Body of pancreas (tissue), 4 donors: ENCODE results near the gene ATRN. TPM values are rescaled to one million over a fixed set of nuclear protein-coding genes. Genes with fewer than 3 reads are reported as not detected.
A peak's percentile ranks its signal among the peaks of the same experiment; 100 is the strongest.

Experiments
- ATAC-seq: fragments of 150-250 bp; one replicate; pipeline ENCODE4 v1.9.1; 2016
- DNase-seq, 4 donors: peaks; one replicate each; pipeline ENCODE4 v3.0.0-alpha.2; 2019
- H3K27ac ChIP-seq, 4 donors: fragments of 200-600 bp; sonication (generic); 1 replicate in 3 of 4; 2 replicates in 1 of 4; pipeline versions ENCODE4 v1.5.1 to v1.6.1; 2016 to 2019; ENCODE audit warnings: mild to moderate bottlenecking in 1 of 4, mixed read lengths in 1 of 4, moderate library complexity in 1 of 4
- H3K27me3 ChIP-seq, 2 donors: fragments of 200-600 bp; sonication (generic); one replicate each; pipeline ENCODE4 v1.6.0; 2016; ENCODE audit warnings: mild to moderate bottlenecking in 1 of 2
- H3K36me3 ChIP-seq, 2 donors: fragments of 200-600 bp; sonication (generic); replicated peaks in 1 of 2; 2 replicates each; pipeline ENCODE4 v1.5.1; 2016; ENCODE audit warnings: low read depth in 2 of 2; ENCODE audit not compliant: insufficient read depth in 1 of 2
- H3K4me1 ChIP-seq: fragments of 200-600 bp; sonication (generic); one replicate; pipeline ENCODE4 v1.6.0; 2016
- H3K4me3 ChIP-seq, 2 donors: fragments of 200-600 bp; sonication (generic); 1 replicate in 1 of 2; 2 replicates in 1 of 2; pipeline ENCODE4 v1.5.1; 2016 to 2019
- H3K9me3 ChIP-seq, 3 donors: fragments of 200-600 bp; sonication (generic); 1 replicate in 2 of 3; 2 replicates in 1 of 3; pipeline ENCODE4 v1.5.1; 2016
- CTCF ChIP-seq, 7 experiments: fragments of 450-650 bp in 4 of 7; fragments of 200-600 bp in 3 of 7; sonication (generic) in 3 of 7; IDR thresholded peaks; one replicate each; pipeline ENCODE4 v1.5.1; 2016 to 2019; ENCODE audit warnings: antibody characterized with exemption in 7 of 7
- POLR2A ChIP-seq, 3 donors: fragments of 450-650 bp; IDR thresholded peaks; one replicate each; pipeline ENCODE4 v1.6.1; 2016; ENCODE audit warnings: antibody characterized with exemption in 3 of 3, mild to moderate bottlenecking in 2 of 3
- WGBS, 2 donors: methylation state at CpG; one replicate each; pipeline ENCODE4 v1.1.5; 2017; 5-methylcytosine and 5-hydroxymethylcytosine counted together
- intact Hi-C: fragments of 100-400 bp; cut with DNase I; formaldehyde crosslinking; loops from one replicate; pipeline ENCODE4 v1.15.1; 2023
- total RNA-seq, 2 donors: library from RNA; depleted of rRNA; stranded (reverse); fragments of >200 nt; gene quantifications; one replicate each; pipeline ENCODE4 v1.1.0, GENCODE V29; 2016

ATRN gene
- total RNA-seq, 2 donors from 2014 or later, result 17.6 to 18.8 TPM

- DNase-seq, result no peak
- H3K27me3 ChIP-seq, result no peaks in the 10 kb centered on the region
- H3K4me1 ChIP-seq, result peaks cover 15% of the 10 kb centered on the region
- no peak overlapping the region for H3K27ac ChIP-seq
- H3K36me3 ChIP-seq, result peaks cover 0 to 6% of the 10 kb centered on the region in 2 donors
- intact Hi-C loops, result no loop called here
- TF ChIP-seq CTCF (IDR thresholded peaks at IDR 0.05) (no peak), POLR2A (IDR thresholded peaks at IDR 0.05) (no peak)
- H3K4me3 ChIP-seq, result no peak overlapping the region
- H3K9me3 ChIP-seq, result no peaks in the 10 kb centered on the region
- ATAC-seq, result no peak
Observed at GRCh38 chr20:3647473-3647872, 176.7 kb downstream of the ATRN start.

GRCh38 chr20:3648951-3649350 lies 178.1 kb downstream of the ATRN start:
- WGBS, 2 donors, result 92 to 97% methylated on average over 9 of the region's 9 CpGs
- H3K9me3 ChIP-seq, result no peaks in the 10 kb centered on the region
- intact Hi-C loops, result no loop called here
- H3K4me1 ChIP-seq, result peaks cover 17% of the 10 kb centered on the region
- H3K4me3 ChIP-seq, result no peak overlapping the region
- DNase-seq (no peak), ATAC-seq (no peak)
- no peak overlapping the region for H3K27ac ChIP-seq
- no peaks in the 10 kb centered on the region for H3K27me3 ChIP-seq
- TF ChIP-seq CTCF (IDR thresholded peaks at IDR 0.05) (no peak), POLR2A (IDR thresholded peaks at IDR 0.05) (no peak)
- H3K36me3 ChIP-seq, result peaks cover 0 to 6% of the 10 kb centered on the region in 2 donors

GRCh38 chr20:3651204-3651962 lies 180.6 kb downstream of the ATRN start:
- WGBS, 2 donors, result 51 to 62% methylated on average over 9 of the region's 9 CpGs
- Histone ChIP-seq H3K27ac (peak overlapping the region in 3 of 4 donors; percentile 37 to 61 (median 49)), H3K36me3 (peaks cover 0 to 4% of the 10 kb centered on the region in 2 donors), H3K27me3 (no peaks in the 10 kb centered on the region), H3K4me3 (no peak overlapping the region), H3K4me1 (peaks cover 17% of the 10 kb centered on the region), H3K9me3 (no peaks in the 10 kb centered on the region)
- no peak for TF ChIP-seq CTCF (IDR thresholded peaks at IDR 0.05)
- TF ChIP-seq POLR2A (IDR thresholded peaks at IDR 0.05), result no peak
- ATAC-seq, result peak; percentile 45
- DNase-seq, result peak in 1 of 4 donors; percentile 30
- intact Hi-C loops, result no loop called here

- peak; percentile 56 to 87 (median 74) for DNase-seq
- TF ChIP-seq CTCF (IDR thresholded peaks at IDR 0.05) (no peak), POLR2A (IDR thresholded peaks at IDR 0.05) (no peak)
- H3K4me3 ChIP-seq, result no peak overlapping the region
- peak; percentile 80 for ATAC-seq
- intact Hi-C loops, result no loop called here
- peak overlapping the region in 3 of 4 donors; percentile 37 to 61 (median 49) for H3K27ac ChIP-seq
- H3K36me3 ChIP-seq, result no peaks in the 10 kb centered on the region
- no peaks in the 10 kb centered on the region for H3K27me3 ChIP-seq
- H3K4me1 ChIP-seq, result peaks cover 17% of the 10 kb centered on the region
- H3K9me3 ChIP-seq, result no peaks in the 10 kb centered on the region
- 35 to 48% methylated on average over 9 of the region's 9 CpGs for WGBS, 2 donors
Observed at GRCh38 chr20:3652221-3652620, 181.4 kb downstream of the ATRN start.
